Lung (tissue), 12 donors: Measurements from ENCODE around the gene PI16. TPM values are rescaled to one million over a fixed set of nuclear protein-coding genes. Genes with fewer than 3 reads are reported as not detected.

ENCODE experiments used
- ATAC-seq: fragments of 200-7000 bp; cut with Tn5 transposase; one replicate; pipeline ENCODE4 v1.9.1; 2020; ENCODE audit warnings: moderate number of reproducible peaks; ENCODE audit not compliant: insufficient read depth, low FRiP score
- DNase-seq, 3 donors: peaks; one replicate each; pipeline ENCODE4 v3.0.0-alpha.2; 2013 to 2017
- H3K27ac ChIP-seq, 2 donors: one replicate each; pipeline ENCODE4 v1.5.1; 2013; ENCODE audit warnings: mild to moderate bottlenecking in 2 of 2, moderate library complexity in 2 of 2, control low read depth in 1 of 2, inconsistent platforms in 1 of 2, low read depth in 1 of 2, low read length in 1 of 2
- H3K27me3 ChIP-seq, 3 donors: one replicate each; pipeline ENCODE4 v1.5.1; 2013; ENCODE audit warnings: low read length in 2 of 3; ENCODE audit not compliant: control insufficient read depth in 3 of 3, insufficient read depth in 3 of 3
- H3K36me3 ChIP-seq, 4 donors: one replicate each; pipeline ENCODE4 v1.5.1; 2013; ENCODE audit warnings: low read length in 4 of 4, mild to moderate bottlenecking in 1 of 4, moderate library complexity in 1 of 4; ENCODE audit not compliant: control insufficient read depth in 4 of 4, insufficient read depth in 4 of 4
- H3K4me1 ChIP-seq, 5 donors: one replicate each; pipeline ENCODE4 v1.5.1; 2013; ENCODE audit warnings: low read length in 5 of 5, mild to moderate bottlenecking in 2 of 5, moderate library complexity in 1 of 5; ENCODE audit not compliant: control insufficient read depth in 5 of 5, insufficient read depth in 5 of 5
- H3K4me3 ChIP-seq: one replicate; pipeline ENCODE4 v1.5.1; 2013; ENCODE audit warnings: mild to moderate bottlenecking, control low read depth, moderate library complexity
- H3K9ac ChIP-seq, 2 donors: one replicate each; pipeline ENCODE4 v1.5.1; 2013; ENCODE audit warnings: low read length in 2 of 2, control low read depth in 1 of 2; ENCODE audit not compliant: insufficient read depth in 1 of 2
- H3K9me3 ChIP-seq, 4 donors: one replicate each; pipeline ENCODE4 v1.5.1; 2013; ENCODE audit warnings: low read length in 3 of 4, mild to moderate bottlenecking in 1 of 4, moderate library complexity in 1 of 4; ENCODE audit not compliant: control insufficient read depth in 4 of 4, insufficient read depth in 3 of 4
- CTCF ChIP-seq: IDR thresholded peaks from 2 replicates; pipeline ENCODE4 v1.5.1; 2012; ENCODE audit warnings: mild to moderate bottlenecking; ENCODE audit errors: control extremely low read depth, extremely low read depth
- WGBS, 2 donors: extraction: QIAGEN DNeasy Blood & Tissue Kit; methylation state at CpG; one replicate each; pipeline ENCODE4 v1.1.7; 2013; 5-methylcytosine and 5-hydroxymethylcytosine counted together
- polyA plus RNA-seq, 2 donors: library from polyadenylated mRNA; stranded (reverse); fragments of 200-250 nt; gene quantifications; one replicate each; pipeline ENCODE4 v1.2.1, GENCODE V29; 2013
- total RNA-seq, 2 donors: library from RNA; depleted of rRNA in 1 of 2; stranded (reverse); fragments of >200 nt in 1 of 2; gene quantifications; one replicate each; pipeline ENCODE4 v1.2.1, GENCODE V29; 2014 to 2021
- donor health status: control.
- donor health status: control.
- donor health status: Bipolar disorder and iron deficiency.
- donor health status: healthy.
- donor health status: DM: yes; HTN: yes; CAD: no.

Gene PI16
- total and polyA plus RNA-seq, 4 donors = 0.60 to 4.3 (median 2.8) TPM

DNA sequence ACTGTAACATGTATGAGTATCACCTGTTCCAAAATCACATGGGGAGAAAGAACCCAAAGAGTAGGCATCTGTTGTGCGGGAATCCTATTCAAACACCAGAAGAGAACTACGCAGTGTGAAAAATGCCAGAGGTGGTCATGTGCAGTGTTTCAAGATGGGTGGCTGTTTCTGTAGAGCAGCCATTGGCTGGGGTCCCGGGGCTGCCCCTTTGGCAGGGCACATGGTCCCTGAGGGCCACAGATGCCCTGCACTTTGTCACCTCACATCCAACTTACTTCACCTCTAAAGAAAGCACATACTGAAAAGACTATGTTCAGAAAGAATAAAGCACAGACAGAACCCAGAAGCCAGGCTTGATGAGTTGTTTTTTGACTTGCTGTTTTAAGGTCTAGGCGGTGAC is 19.1 kb downstream of the PI16 start:
- no peak for TF ChIP-seq CTCF
- Histone ChIP-seq H3K9me3 (peaks cover 0 to 2% (median 0%) of the 10 kb centered on the region in 4 donors), H3K9ac (no peak overlapping the region), H3K4me3 (no peak overlapping the region), H3K27me3 (no peaks in the 10 kb centered on the region), H3K4me1 (peaks cover 0 to under 1% (median 0%) of the 10 kb centered on the region in 5 donors), H3K36me3 (peaks cover 36 to 87% (median 67%) of the 10 kb centered on the region in 4 donors), H3K27ac (no peak overlapping the region)
- 89 to 95% methylated on average over 4 of the region's 4 CpGs for WGBS, 2 donors
- DNase-seq (no peak), ATAC-seq (no peak)

GRCh38 chr6:36975231-36976006 is 20.9 kb downstream of the PI16 start:
- H3K27ac ChIP-seq = no peak overlapping the region
- TF ChIP-seq CTCF = no peak
- H3K9me3 ChIP-seq = peaks cover 0 to 2% (median 0%) of the 10 kb centered on the region in 4 donors
- no peak overlapping the region for H3K4me3 ChIP-seq
- DNase-seq (no peak), ATAC-seq (no peak)
- H3K9ac ChIP-seq = no peak overlapping the region
- no peaks in the 10 kb centered on the region for H3K27me3 ChIP-seq
- 86 to 90% methylated on average over 7 of the region's 7 CpGs for WGBS, 2 donors
- peaks cover 26 to 76% (median 59%) of the 10 kb centered on the region in 4 donors for H3K36me3 ChIP-seq
- peaks cover 0 to 18% (median 0%) of the 10 kb centered on the region in 5 donors for H3K4me1 ChIP-seq

DNA sequence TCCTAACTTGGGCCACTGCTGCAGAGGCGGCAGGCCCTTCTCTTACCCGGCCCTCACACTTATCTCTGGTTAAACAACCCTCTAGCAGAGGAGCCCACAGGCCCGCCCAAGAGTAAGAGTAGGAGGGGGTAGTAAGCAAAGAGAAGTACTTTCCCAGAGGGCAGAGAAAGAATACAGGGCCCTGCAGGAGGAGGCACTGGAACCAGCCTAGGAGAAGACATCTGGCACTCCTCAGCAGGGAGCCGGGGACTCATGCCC is 21.4 kb downstream of the PI16 start:
- Histone ChIP-seq H3K27me3 (no peaks in the 10 kb centered on the region), H3K27ac (no peak overlapping the region), H3K9ac (no peak overlapping the region), H3K4me1 (peaks cover 0 to 18% (median 0%) of the 10 kb centered on the region in 5 donors), H3K4me3 (no peak overlapping the region), H3K9me3 (peaks cover 0 to 2% (median 0%) of the 10 kb centered on the region in 4 donors), H3K36me3 (peaks cover 26 to 73% (median 54%) of the 10 kb centered on the region in 4 donors)
- no peak for DNase-seq
- no peak for TF ChIP-seq CTCF
- ATAC-seq = no peak
- WGBS, 2 donors = 77 to 90% methylated on average over 4 of the region's 4 CpGs
